ENCODE data around the gene CPT1B. TPM values are rescaled to one million over a fixed set of nuclear protein-coding genes. Genes with fewer than 3 reads are reported as not detected.
A peak's percentile ranks its signal among the peaks of the same experiment; 100 is the strongest.
"Not testable (repeated sequence)": the region's sequence is repeated elsewhere in the genome, so short reads cannot be mapped to it uniquely, and the experiment has no call there.

Gene CPT1B
- total RNA-seq = 3.9 and 11.5 TPM in 2 replicates
- 17.2 TPM for polyA plus RNA-seq (2012)

- peak; percentile 61 for DNase-seq (ENCODE audit: low read depth)
Measured at GRCh38 chr22:50577987-50578775, at the start of gene CPT1B. Gene CPT1B, minus strand, starts transcription at chr22:50578427. Its CDS starts 512 bp downstream, at chr22:50577915.

GRCh38 chr22:50626850-50627641, 48.8 kb upstream of the CPT1B start:
- no peak for DNase-seq (ENCODE audit: low read depth)

GRCh38 chr22:50626314-50626849, 48.2 kb upstream of the CPT1B start:
- DNase-seq (ENCODE audit: low read depth) = no peak

- DNase-seq (ENCODE audit: low read depth) = no peak
Measured at GRCh38 chr22:50625568-50626313, 47.5 kb upstream of the CPT1B start.

GRCh38 chr22:50625131-50625567, 46.9 kb upstream of the CPT1B start:
- no peak for DNase-seq (ENCODE audit: low read depth)

GRCh38 chr22:50624347-50625130, 46.3 kb upstream of the CPT1B start:
- no peak for DNase-seq (ENCODE audit: low read depth)

- DNase-seq (ENCODE audit: low read depth) = no peak
Measured at GRCh38 chr22:50622723-50623327, 44.6 kb upstream of the CPT1B start.

GRCh38 chr22:50621948-50622722, 43.9 kb upstream of the CPT1B start:
- peak; percentile 10 for DNase-seq (ENCODE audit: low read depth)

- peak; percentile 10 for DNase-seq (ENCODE audit: low read depth)
Measured at GRCh38 chr22:50621356-50621880, 43.2 kb upstream of the CPT1B start.

GRCh38 chr22:50620593-50621355, 42.5 kb upstream of the CPT1B start:
- DNase-seq (ENCODE audit: low read depth) = no peak

- not testable (repeated sequence) for DNase-seq (ENCODE audit: low read depth)
Measured at GRCh38 chr22:50614296-50614695, 36.1 kb upstream of the CPT1B start.

- DNase-seq (ENCODE audit: low read depth) = no peak
Measured at GRCh38 chr22:50613291-50613981, 35.2 kb upstream of the CPT1B start.

GRCh38 chr22:50612528-50613221, 34.4 kb upstream of the CPT1B start:
- no peak for DNase-seq (ENCODE audit: low read depth)

GRCh38 chr22:50612168-50612527, 33.9 kb upstream of the CPT1B start:
- no peak for DNase-seq (ENCODE audit: low read depth)

GRCh38 chr22:50611341-50612060, 33.3 kb upstream of the CPT1B start:
- no peak for DNase-seq (ENCODE audit: low read depth)

- DNase-seq (ENCODE audit: low read depth) = no peak
Measured at GRCh38 chr22:50610581-50610980, 32.4 kb upstream of the CPT1B start.
